ENCODE results near the gene TFAP2A.
A peak's percentile ranks its signal among the peaks of the same experiment; 100 is the strongest.

The TFAP2A gene

GRCh38 chr6:10397756-10398445 is 17.0 kb downstream of the TFAP2A start:
- H3K4me3 ChIP-seq (ENCODE audit: low read depth, low read length), result no peak overlapping the region
- CTCF ChIA-PET, result interaction anchor here (0.6 to 0.7 kb wide), 3 partner anchors 63 to 245 kb away, joined by 3 to 4 read pairs (median 3); no protein-coding TSS in a partner anchor
- no peak for TF ChIP-seq ZFHX2 (tag by site-specific recombination; conservative IDR thresholded peaks at IDR 0.05)
- no peak for TF ChIP-seq ZNF558 (tag by site-specific recombination; IDR thresholded peaks at IDR 0.05)
- POLR2A ChIA-PET, result no interaction called here
- H3K9me3 ChIP-seq (ENCODE audit: control insufficient read depth, insufficient read depth, low read depth, low read length), result no peaks in the 10 kb centered on the region
- H3K4me1 ChIP-seq (ENCODE audit: control insufficient read depth, insufficient read depth, low read length), result peaks cover 12% of the 10 kb centered on the region
- H3K36me3 ChIP-seq (ENCODE audit: control insufficient read depth in 2 of 2, insufficient read depth in 1 of 2, low read length in 2 of 2), result peaks cover 28 to 56% of the 10 kb centered on the region in 2 experiments
- no peak overlapping the region for H3K27ac ChIP-seq (ENCODE audit: extremely low read depth, low read depth, low read length)

- H3K9me3 ChIP-seq (ENCODE audit: control insufficient read depth, insufficient read depth, low read depth, low read length), result no peaks in the 10 kb centered on the region
- POLR2A ChIA-PET, result interaction anchor here (0.6 kb wide), 1 partner anchor 155 kb away, joined by 3 read pairs; no protein-coding TSS in a partner anchor
- TF ChIP-seq HOXA7 (CRISPR knock-in tag; IDR thresholded peaks at IDR 0.05; ENCODE audit: borderline replicate concordance) (no peak), PRDM6 (tag by site-specific recombination; IDR thresholded peaks at IDR 0.05) (peak; percentile 70), ZBTB44 (tag by site-specific recombination; IDR thresholded peaks at IDR 0.05) (peak; percentile 34; the same call in 1 of the 2 replicates)
- H3K36me3 ChIP-seq (ENCODE audit: control insufficient read depth in 2 of 2, insufficient read depth in 1 of 2, low read length in 2 of 2), result peaks cover 23 to 45% of the 10 kb centered on the region in 2 experiments
- no peak overlapping the region for H3K27ac ChIP-seq (ENCODE audit: extremely low read depth, low read depth, low read length)
- H3K4me3 ChIP-seq (ENCODE audit: low read depth, low read length), result no peak overlapping the region
- CTCF ChIA-PET, result no interaction called here
- peaks cover 12% of the 10 kb centered on the region for H3K4me1 ChIP-seq (ENCODE audit: control insufficient read depth, insufficient read depth, low read length)
Measured at GRCh38 chr6:10396785-10397184, 18.1 kb downstream of the TFAP2A start.

- POLR2A ChIA-PET, result interaction anchor here (0.6 to 1.0 kb wide), 3 partner anchors 8 to 154 kb away, joined by 3 to 7 read pairs (median 3); partner anchors contain the start of gene TFAP2A
- Histone ChIP-seq H3K9me3 (ENCODE audit: control insufficient read depth, insufficient read depth, low read depth, low read length) (no peaks in the 10 kb centered on the region), H3K36me3 (ENCODE audit: control insufficient read depth in 2 of 2, insufficient read depth in 1 of 2, low read length in 2 of 2) (peaks cover 22 to 38% of the 10 kb centered on the region in 2 experiments), H3K4me3 (ENCODE audit: low read depth, low read length) (no peak overlapping the region), H3K27ac (ENCODE audit: extremely low read depth, low read depth, low read length) (peak overlapping the region; percentile 31; the same call in 1 of the 2 replicates), H3K4me1 (ENCODE audit: control insufficient read depth, insufficient read depth, low read length) (peaks cover 12% of the 10 kb centered on the region)
- TF ChIP-seq IKZF3 (tag by site-specific recombination; IDR thresholded peaks at IDR 0.05) (0 out of 2 replicates have a peak, but pooled peaks have one; percentile 11), BCL11B (tag by site-specific recombination; IDR thresholded peaks at IDR 0.05; ENCODE audit: low read depth) (no peak)
- CTCF ChIA-PET, result interaction anchor here (0.5 to 0.7 kb wide), 2 partner anchors 14 to 188 kb away, joined by 3 to 4 read pairs; no protein-coding TSS in a partner anchor
Measured at GRCh38 chr6:10395704-10396546, 18.9 kb downstream of the TFAP2A start.

GRCh38 chr6:10395171-10395703 is 19.6 kb downstream of the TFAP2A start:
- H3K4me3 ChIP-seq (ENCODE audit: low read depth, low read length), result no peak overlapping the region
- H3K36me3 ChIP-seq (ENCODE audit: control insufficient read depth in 2 of 2, insufficient read depth in 1 of 2, low read length in 2 of 2), result peaks cover 19 to 31% of the 10 kb centered on the region in 2 experiments
- H3K4me1 ChIP-seq (ENCODE audit: control insufficient read depth, insufficient read depth, low read length), result peaks cover 12% of the 10 kb centered on the region
- H3K27ac ChIP-seq (ENCODE audit: extremely low read depth, low read depth, low read length), result peak overlapping the region; percentile 31; the same call in 1 of the 2 replicates
- no peaks in the 10 kb centered on the region for H3K9me3 ChIP-seq (ENCODE audit: control insufficient read depth, insufficient read depth, low read depth, low read length)
- ChIA-PET POLR2A (interaction anchor here (0.6 kb wide), 1 partner anchor 20 kb away, joined by 3 read pairs; the partner anchor contains the start of gene TFAP2A), CTCF (no interaction called here)
- TF ChIP-seq ZNF146 (tag by site-specific recombination; IDR thresholded peaks at IDR 0.05) (no peak), ZBTB11 (tag by site-specific recombination; conservative IDR thresholded peaks at IDR 0.05; ENCODE audit: low read depth) (no peak), ZNF157 (tag by site-specific recombination; IDR thresholded peaks at IDR 0.05) (no peak), ZNF747 (tag by site-specific recombination; IDR thresholded peaks at IDR 0.05) (no peak), ZNF791 (tag by site-specific recombination; IDR thresholded peaks at IDR 0.05) (no peak), ZNF10 (tag by site-specific recombination; IDR thresholded peaks at IDR 0.05) (peak; percentile 98), SCRT1 (tag by site-specific recombination; IDR thresholded peaks at IDR 0.05; ENCODE audit: borderline replicate concordance) (no peak), OVOL3 (tag by site-specific recombination; IDR thresholded peaks at IDR 0.05) (no peak), ZNF24 (tag by site-specific recombination; IDR thresholded peaks at IDR 0.05) (0 out of 2 replicates have a peak, but pooled peaks have one; percentile 25)

Data from HEK293 (cell line).